Hepatocyte (in vitro differentiated cells): Measurements from ENCODE around the gene ZNF322.
"Not testable (repeated sequence)": the region's sequence is repeated elsewhere in the genome, so short reads cannot be mapped to it uniquely, and the experiment has no call there.

Experiments
- EZH2 ChIP-seq: fragments of 200-600 bp; sonication (generic); IDR thresholded peaks from 2 replicates; pipeline ENCODE4 v1.6.1; 2016; ENCODE audit warnings: antibody characterized with exemption, mild to moderate bottlenecking, borderline replicate concordance
- EZH2phosphoT487 ChIP-seq: fragments of 200-600 bp; sonication (generic); IDR thresholded peaks from one replicate; pipeline ENCODE4 v1.6.1; 2018; ENCODE audit warnings: antibody characterized with exemption, mild to moderate bottlenecking, low read depth, moderate library complexity; ENCODE audit not compliant: unreplicated experiment, severe bottlenecking
- TF ChIP-seq, protein P1 (sequence below): fragments of 200-600 bp; sonication (generic); IDR thresholded peaks from 2 replicates; pipeline ENCODE4 v1.5.1; 2016; ENCODE audit warnings: antibody characterized with exemption, mild to moderate bottlenecking; ENCODE audit not compliant: poor library complexity

DNA sequence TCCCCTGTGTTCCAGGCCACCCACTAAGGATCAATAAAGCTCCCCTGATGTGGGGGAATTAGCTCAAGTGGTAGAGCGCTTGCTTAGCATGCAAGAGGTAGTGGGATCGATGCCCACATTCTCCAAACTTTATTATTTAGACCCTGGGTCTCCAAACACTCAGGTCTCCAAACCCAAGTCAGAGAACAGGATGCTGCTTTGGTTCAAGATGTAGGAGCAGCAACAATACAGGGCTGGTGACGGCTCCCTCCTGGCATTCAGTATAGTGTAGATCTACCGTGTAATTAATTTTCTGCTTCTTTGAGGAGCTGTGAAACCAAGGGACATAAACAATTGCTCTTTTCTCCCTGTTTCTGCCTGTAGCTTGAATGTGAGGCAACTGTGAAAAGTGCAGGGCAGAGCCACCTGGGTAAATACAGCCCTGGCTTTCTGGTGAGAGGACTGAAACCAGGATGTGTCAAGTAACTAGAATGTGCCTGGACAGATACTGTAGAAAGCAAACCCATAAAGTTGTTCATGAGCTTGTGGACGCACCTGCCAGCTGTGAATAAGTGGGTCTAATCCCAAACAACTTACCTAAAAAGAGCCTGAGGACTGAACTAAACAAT lies 23.0 kb upstream of the ZNF322 start:
- TF ChIP-seq, protein P1, sequence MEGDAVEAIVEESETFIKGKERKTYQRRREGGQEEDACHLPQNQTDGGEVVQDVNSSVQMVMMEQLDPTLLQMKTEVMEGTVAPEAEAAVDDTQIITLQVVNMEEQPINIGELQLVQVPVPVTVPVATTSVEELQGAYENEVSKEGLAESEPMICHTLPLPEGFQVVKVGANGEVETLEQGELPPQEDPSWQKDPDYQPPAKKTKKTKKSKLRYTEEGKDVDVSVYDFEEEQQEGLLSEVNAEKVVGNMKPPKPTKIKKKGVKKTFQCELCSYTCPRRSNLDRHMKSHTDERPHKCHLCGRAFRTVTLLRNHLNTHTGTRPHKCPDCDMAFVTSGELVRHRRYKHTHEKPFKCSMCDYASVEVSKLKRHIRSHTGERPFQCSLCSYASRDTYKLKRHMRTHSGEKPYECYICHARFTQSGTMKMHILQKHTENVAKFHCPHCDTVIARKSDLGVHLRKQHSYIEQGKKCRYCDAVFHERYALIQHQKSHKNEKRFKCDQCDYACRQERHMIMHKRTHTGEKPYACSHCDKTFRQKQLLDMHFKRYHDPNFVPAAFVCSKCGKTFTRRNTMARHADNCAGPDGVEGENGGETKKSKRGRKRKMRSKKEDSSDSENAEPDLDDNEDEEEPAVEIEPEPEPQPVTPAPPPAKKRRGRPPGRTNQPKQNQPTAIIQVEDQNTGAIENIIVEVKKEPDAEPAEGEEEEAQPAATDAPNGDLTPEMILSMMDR = not testable (repeated sequence)
- TF ChIP-seq EZH2, EZH2phosphoT487: not testable (repeated sequence)
